CD4-positive, alpha-beta T cell treated with Interleukin-6 at 100 ng/mL for 8 hours (primary cell): ENCODE results near the gene MLYCD.

Experiments used
- DNase-seq: peaks from one replicate; pipeline ENCODE4 v3.0.0-alpha.2; 2020; ENCODE audit warnings: mixed read lengths, low spot score

The MLYCD gene

DNA sequence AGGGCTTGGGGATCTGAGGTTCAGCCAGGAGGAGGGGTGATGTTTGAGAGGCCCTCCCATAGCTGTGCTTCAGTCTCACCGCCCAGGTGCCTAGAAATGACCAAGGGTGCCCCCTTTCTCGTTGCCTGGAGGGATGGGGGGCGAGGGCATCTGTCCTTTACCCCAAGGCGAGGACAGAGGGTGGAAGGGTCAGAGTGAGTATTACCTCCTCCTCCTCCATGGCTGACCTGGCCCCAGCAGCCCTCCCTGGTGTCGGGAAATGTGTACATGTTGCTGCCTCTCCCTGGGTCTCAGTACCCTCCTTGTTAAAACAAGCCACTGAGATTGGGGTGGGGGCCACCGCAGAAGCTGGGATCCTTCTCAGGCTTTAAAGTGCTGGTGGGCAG is 71.5 kb downstream of the MLYCD start:
- DNase-seq: no peak

DNA sequence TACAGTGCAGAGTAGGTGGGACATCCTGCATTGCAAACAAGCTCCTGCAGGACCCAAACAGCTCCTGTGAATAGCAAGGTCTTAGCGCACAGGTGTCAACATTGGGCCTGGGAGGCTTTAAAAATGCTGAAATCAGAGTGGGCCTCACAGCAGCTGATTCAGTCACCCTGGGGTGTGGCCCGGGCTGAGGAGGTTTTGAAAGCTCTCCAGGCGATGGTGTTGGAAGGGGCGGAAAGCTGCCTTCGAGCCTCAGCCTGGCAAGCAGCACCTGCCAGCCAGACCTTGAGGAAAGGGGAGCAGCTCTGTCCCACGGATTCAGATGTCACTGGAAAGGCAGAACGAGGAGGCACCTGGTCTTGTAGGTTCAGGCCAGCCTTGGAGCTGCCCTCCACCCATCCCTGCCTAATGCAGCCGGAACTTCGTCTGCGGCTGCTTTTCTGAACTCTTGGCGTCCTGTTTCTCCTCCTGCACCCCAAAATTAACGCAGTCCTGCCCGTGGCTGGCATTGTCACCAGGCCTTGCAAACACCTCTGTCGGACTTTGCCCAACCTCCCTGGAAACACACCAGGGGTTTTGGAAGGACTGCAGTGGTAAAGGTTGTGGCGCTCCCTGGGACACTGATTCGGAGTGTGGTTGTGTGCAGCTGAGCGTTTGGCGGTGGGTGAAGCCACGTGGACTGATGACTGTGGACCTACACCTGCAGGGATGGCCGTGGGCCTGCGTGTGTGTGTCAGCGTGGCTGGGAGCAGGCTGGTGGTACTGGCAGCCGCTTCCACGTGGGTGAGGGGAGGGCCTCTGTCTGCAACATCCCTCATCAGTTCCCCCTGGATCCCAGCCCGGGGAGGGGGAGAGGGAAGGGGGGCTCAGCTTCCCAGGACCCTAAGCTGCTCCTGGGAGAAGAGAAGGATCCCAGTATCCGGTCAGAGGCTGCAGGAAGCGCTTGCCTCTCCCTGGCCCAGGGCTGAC is 72.5 kb downstream of the MLYCD start:
- DNase-seq: no peak

DNA sequence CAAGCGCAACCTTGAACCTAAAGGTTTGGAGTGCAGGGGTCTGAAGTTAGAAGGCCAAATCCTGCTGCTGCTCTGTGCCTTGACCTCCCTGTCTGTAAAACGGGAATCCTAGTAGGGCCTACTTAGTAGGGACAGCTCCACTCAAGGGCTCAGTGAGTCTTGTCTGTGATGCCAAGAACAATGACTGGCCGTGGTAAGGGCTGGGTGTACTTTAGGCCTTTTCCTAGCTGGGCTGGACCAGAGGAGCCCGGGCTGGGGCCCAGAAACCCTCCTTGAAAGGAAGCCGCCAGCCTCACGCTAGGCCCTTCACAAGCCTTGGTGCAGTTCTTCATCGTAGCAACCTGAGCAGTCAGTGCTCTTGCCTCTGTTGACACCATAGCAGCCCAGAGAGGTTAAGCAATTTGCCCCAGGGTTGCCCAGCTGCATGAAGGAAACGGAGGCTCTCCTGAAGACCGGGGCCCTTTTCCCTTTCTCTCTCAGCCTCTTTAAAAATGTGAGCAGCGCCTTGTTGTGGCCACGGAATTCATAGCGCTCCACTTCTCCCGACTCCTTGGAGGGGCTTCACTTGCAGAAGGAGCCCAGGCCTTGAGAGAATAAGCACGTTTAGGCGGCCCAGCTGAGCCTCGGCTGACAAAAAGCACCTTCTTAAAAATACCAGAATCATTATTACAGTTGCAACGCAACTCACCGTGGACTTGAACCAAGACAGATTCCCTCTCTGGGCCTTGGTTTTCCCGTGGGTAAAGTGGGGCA is 73.5 kb downstream of the MLYCD start:
- no peak for DNase-seq

DNA sequence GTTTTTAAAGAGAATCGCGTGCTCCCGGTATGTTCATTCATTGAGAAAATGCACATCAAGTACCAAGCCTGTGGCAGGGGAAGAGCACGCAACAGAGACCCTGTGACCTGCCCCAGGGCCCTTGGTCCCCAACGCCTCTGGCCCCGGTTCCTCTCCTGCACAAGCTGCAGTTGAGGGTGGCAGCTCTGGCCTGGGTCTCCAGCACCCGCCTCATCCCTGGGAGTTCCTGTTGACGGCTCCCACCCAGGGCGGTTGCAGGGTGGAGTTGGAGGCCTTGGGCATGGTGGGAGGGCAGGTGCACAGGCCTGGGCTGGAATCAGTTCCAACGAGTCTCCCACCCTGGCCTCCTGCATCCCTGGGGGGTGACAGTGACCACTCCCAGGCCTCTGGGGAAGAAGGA is 74.2 kb downstream of the MLYCD start:
- no peak for DNase-seq

DNA sequence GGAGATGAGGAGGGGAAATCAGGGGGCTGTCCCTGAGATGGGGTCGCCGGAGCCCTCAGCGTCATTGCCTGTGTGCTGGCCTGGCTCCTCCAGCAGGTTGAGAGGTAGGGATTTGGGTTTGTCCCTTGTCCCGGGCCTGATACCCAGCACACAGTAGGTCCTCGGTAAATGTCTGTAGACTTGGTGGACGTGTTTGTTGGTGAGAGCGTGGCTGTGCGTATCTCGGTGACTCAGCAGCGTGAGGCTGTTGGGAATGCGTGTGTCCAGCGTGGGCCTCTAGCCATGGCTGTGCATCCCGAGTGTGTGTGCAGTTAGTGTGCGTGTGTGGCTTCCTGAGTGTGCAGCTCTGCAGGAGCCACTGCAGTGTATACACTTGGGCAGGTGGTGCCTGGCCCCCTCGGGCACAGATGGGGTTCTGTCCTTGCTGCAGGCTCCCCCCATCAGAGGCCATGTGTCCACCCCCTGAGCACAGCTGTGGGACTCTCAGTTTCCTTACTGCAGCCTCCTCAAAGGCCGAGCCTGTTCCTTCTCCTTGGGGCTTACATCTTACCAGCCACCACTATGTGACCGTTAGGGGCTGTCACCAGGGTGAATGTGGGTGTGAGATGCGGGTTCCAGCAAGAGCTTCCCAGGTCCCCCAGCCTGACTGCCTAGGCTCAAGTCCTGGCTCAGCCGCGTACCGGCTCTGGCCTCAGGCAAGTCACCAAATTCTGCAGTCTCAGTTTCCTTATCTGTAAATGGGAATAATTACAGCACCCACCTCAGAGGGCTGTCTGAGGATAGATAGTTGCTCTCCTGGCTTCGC is 74.9 kb downstream of the MLYCD start:
- DNase-seq: no peak

DNA sequence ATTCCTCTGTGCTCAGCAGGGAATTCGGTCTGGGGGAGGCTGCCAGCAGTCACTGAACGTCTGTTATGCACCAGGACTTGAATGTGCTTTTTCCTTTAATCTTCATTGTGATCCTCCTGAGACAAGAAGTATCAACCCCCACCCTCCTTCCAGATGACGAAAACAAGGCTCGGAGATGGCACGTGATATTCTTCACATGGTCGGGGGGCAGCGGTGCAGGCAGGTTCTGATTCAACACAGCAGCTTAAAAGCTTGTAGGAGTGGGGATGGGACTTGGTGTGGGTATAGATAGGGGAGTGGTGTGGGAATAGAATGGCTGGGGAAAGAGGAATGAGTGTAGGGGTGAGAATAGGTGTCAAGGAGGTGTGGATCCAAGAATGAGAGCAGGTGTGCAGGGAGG is 75.6 kb downstream of the MLYCD start:
- DNase-seq: no peak

DNA sequence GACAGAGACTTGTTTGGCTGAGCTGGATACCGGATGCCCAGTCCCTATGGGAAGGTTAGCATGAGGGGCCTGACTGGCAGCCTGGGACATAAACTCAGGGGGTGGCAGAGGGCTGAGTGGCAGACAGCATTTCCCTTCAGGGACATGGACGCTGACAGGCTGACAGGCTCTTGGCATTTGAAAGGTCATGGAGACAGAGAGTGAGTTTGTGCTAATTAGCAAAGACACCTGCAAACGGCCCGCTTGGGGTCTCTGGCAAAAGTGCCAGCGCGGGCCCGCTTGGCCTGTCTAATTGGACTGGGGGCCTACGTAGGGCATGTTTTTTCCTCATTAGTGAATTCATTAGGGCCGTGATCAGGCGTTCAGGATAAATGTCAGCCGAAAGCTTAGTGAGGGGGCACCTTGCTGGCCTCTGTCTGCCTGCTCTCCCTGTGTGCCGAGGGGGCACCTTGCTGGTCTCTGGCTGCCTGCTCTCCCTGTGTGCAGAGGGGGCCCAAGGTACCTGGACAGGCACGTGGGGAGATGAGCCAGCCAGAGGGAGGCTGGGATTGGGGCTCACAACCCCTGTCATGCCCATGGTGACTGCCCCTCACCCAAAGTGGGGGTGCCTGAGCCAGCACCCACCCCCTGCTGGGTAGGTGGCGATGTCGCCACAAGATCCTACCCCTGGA is 76.8 kb downstream of the MLYCD start:
- no peak for DNase-seq
